Endothelial cell of umbilical vein (primary cell): Measurements from ENCODE around the gene ERVK3-1. TPM values are rescaled to one million over a fixed set of nuclear protein-coding genes. Genes with fewer than 3 reads are reported as not detected.

ENCODE experiments used
- BruUV-seq: library from RNA; stranded (reverse); fragments of 400-500 nt; replicated peaks from 2 replicates; lab custom pipeline; 2021; lab: Mats Ljungman, UMichigan
- CTCF ChIA-PET: fragments of 300-600, 350-600 bp; sonication (Branson Sonifier 250); formaldehyde crosslinking; loops from one replicate; lab custom pipeline; 2021; ENCODE audit warnings: antibody characterized with exemption, inconsistent platforms; lab: Charles Lee
- POLR2A ChIA-PET: fragments of 300-600, 350-600 bp; sonication (Branson Sonifier 250); formaldehyde crosslinking; loops from one replicate; lab custom pipeline; 2021; ENCODE audit warnings: antibody characterized with exemption, inconsistent platforms; lab: Charles Lee
- DNase-seq: peaks from one replicate; pipeline ENCODE4 v3.0.0-alpha.2; 2011; ENCODE audit warnings: low read depth, low spot score
- FAIRE-seq: peaks from 2 replicates; lab custom pipeline; 2011; peaks lifted over from hg19 to GRCh38; lab: Jason Lieb, UNC
- H2AFZ ChIP-seq: 2 replicates; pipeline ENCODE4 v1.6.0; 2012; ENCODE audit warnings: low read depth, low read length, control low read depth, inconsistent platforms
- H3K27ac ChIP-seq: 2 replicates; pipeline ENCODE4 v1.5.1; 2011; ENCODE audit warnings: low read depth, mild to moderate bottlenecking, control low read depth, low read length, moderate library complexity; ENCODE audit not compliant: insufficient read depth
- H3K27me3 ChIP-seq, 2 experiments: 2 replicates each; pipeline versions ENCODE4 v1.6.0 to v1.6.1; 2011; ENCODE audit warnings: low read length in 2 of 2, mixed read lengths in 1 of 2; ENCODE audit not compliant: control insufficient read depth in 2 of 2, insufficient read depth in 2 of 2
- H3K36me3 ChIP-seq, 2 experiments: 2 replicates in 1 of 2; 3 replicates in 1 of 2; pipeline ENCODE4 v1.5.1; 2011; ENCODE audit warnings: low read length in 2 of 2, mild to moderate bottlenecking in 1 of 2, moderate library complexity in 1 of 2; ENCODE audit not compliant: control insufficient read depth in 2 of 2, insufficient read depth in 2 of 2; ENCODE audit errors: extremely low read depth in 1 of 2
- H3K4me1 ChIP-seq: 3 replicates; pipeline ENCODE4 v1.5.1; 2011; ENCODE audit warnings: mild to moderate bottlenecking, low read length; ENCODE audit not compliant: control insufficient read depth, insufficient read depth; ENCODE audit errors: extremely low read depth
- H3K4me2 ChIP-seq: 2 replicates; pipeline ENCODE4 v1.6.1; 2011; ENCODE audit warnings: low read length, control low read depth, mixed read lengths; ENCODE audit not compliant: insufficient read depth
- H3K4me3 ChIP-seq, 3 experiments: fragments of 200-600 bp in 1 of 3; sonication (generic), shearing (Covaris generic) in 1 of 3; replicated peaks in 1 of 3; 2 replicates each; pipeline ENCODE4 v1.5.1; 2011 to 2016; ENCODE audit warnings: control low read depth in 3 of 3, low read length in 3 of 3, mild to moderate bottlenecking in 2 of 3, inconsistent platforms in 1 of 3, low read depth in 1 of 3, moderate library complexity in 1 of 3; ENCODE audit not compliant: insufficient read depth in 1 of 3
- H3K79me2 ChIP-seq: 2 replicates; pipeline ENCODE4 v1.6.0; 2012; ENCODE audit warnings: low read length, inconsistent platforms; ENCODE audit not compliant: control insufficient read depth, insufficient read depth
- H3K9ac ChIP-seq: replicated peaks from 2 replicates; pipeline ENCODE3; 2011; ENCODE audit warnings: low read length, control low read depth; ENCODE audit not compliant: insufficient read depth; ENCODE audit errors: extremely low read depth
- H3K9me1 ChIP-seq: replicated peaks from 3 replicates; pipeline ENCODE4 v1.6.0; 2011; ENCODE audit warnings: mild to moderate bottlenecking, low read length; ENCODE audit not compliant: control insufficient read depth, insufficient read depth; ENCODE audit errors: extremely low read depth
- H3K9me3 ChIP-seq: replicated peaks from 2 replicates; pipeline ENCODE4 v1.5.1; 2012; ENCODE audit warnings: low read length, inconsistent platforms; ENCODE audit not compliant: control insufficient read depth, insufficient read depth
- H4K20me1 ChIP-seq: replicated peaks from 2 replicates; pipeline ENCODE3; 2011; ENCODE audit warnings: mild to moderate bottlenecking, low read length; ENCODE audit not compliant: control insufficient read depth, insufficient read depth; ENCODE audit errors: extremely low read depth
- CTCF ChIP-seq, 2 donors: IDR thresholded peaks; 1 replicate in 1 of 2; 2 replicates in 1 of 2; pipeline ENCODE4 v1.5.1; 2011; ENCODE audit warnings: low read length in 2 of 2, mild to moderate bottlenecking in 2 of 2, moderate library complexity in 2 of 2, control low read depth in 1 of 2, inconsistent platforms in 1 of 2, low read depth in 1 of 2; ENCODE audit not compliant: insufficient read depth in 1 of 2; ENCODE audit errors: extremely low read depth in 1 of 2
- EZH2 ChIP-seq: IDR thresholded peaks from 2 replicates; pipeline ENCODE4 v1.6.1; 2012; ENCODE audit warnings: borderline replicate concordance, low read depth, mild to moderate bottlenecking, moderate library complexity, low read length, inconsistent platforms; ENCODE audit not compliant: severe bottlenecking
- FOS ChIP-seq: IDR thresholded peaks from 2 replicates; pipeline ENCODE4 v1.6.1; 2011; ENCODE audit warnings: mild to moderate bottlenecking, low read length, moderate library complexity, borderline replicate concordance; ENCODE audit not compliant: insufficient read depth
- GATA2 ChIP-seq: IDR thresholded peaks from 2 replicates; pipeline ENCODE4 v1.7.0; 2011; ENCODE audit warnings: low read depth, mild to moderate bottlenecking, moderate library complexity, mixed read lengths, low read length; ENCODE audit not compliant: insufficient read length, insufficient read depth
- JUN ChIP-seq: IDR thresholded peaks from 2 replicates; pipeline ENCODE4 v1.6.1; 2011; ENCODE audit warnings: borderline replicate concordance, low read depth; ENCODE audit not compliant: insufficient read length, insufficient read depth
- MAX ChIP-seq: IDR thresholded peaks from 2 replicates; pipeline ENCODE4 v1.6.1; 2011; ENCODE audit not compliant: insufficient read depth, insufficient read length
- MYC ChIP-seq: IDR thresholded peaks from one replicate; pipeline ENCODE4 v1.6.1; 2011; ENCODE audit warnings: mild to moderate bottlenecking, low read depth, low read length
- POLR2A ChIP-seq: IDR thresholded peaks from 2 replicates; pipeline ENCODE4 v1.6.1; 2012; ENCODE audit warnings: low read depth, mild to moderate bottlenecking, control low read depth, low read length
- POLR2AphosphoS5 ChIP-seq: IDR thresholded peaks from 2 replicates; pipeline ENCODE4 v1.6.1; 2012; ENCODE audit warnings: low read depth, mild to moderate bottlenecking, control low read depth, low read length, moderate library complexity; ENCODE audit not compliant: insufficient read depth
- dilution Hi-C: fragments of 300-500 bp; cut with MboI; formaldehyde crosslinking; loops from one replicate; pipeline ENCODE4 v1.15.0; 2019; ENCODE audit warnings: low sequenced_read_pairs; ENCODE audit not compliant: extremely low pct_ligation_motif_present
- intact Hi-C: fragments of 100-400 bp; cut with micrococcal nuclease; formaldehyde crosslinking; loops from one replicate; pipeline ENCODE4 v1.10.0; 2022
- polyA plus RNA-seq, 4 experiments: library from polyadenylated mRNA; depleted of rRNA in 3 of 4; stranded (reverse) in 3 of 4; unstranded in 1 of 4; fragments of >200 nt; gene quantifications; 2 replicates each; pipeline versions ENCODE4 v1.2.1 to v1.2.3, GENCODE V29; 2011 to 2012; ENCODE audit warnings: missing spikeins in 1 of 4
- total RNA-seq: library from RNA; stranded (reverse); gene quantifications from 2 replicates; pipeline ENCODE4 v1.2.3, GENCODE V29; 2021

The ERVK3-1 gene
- total and polyA plus RNA-seq, 2 donors (not counting 3 experiments of a cell fraction or from before 2014, with no cell fraction given), result 25.8 to 29.3 TPM

- Histone ChIP-seq H3K27me3 (no peaks in the 10 kb centered on the region), H3K9me1 (no peaks in the 10 kb centered on the region), H3K79me2 (no peaks in the 10 kb centered on the region), H3K36me3 (peaks cover 6 to 16% of the 10 kb centered on the region in 2 experiments), H3K4me3 (no peak overlapping the region), H3K4me2 (no peak overlapping the region), H3K4me1 (no peaks in the 10 kb centered on the region), H2AFZ (no peak overlapping the region), H4K20me1 (no peaks in the 10 kb centered on the region), H3K27ac (no peak overlapping the region), H3K9me3 (peaks cover 44% of the 10 kb centered on the region), H3K9ac (no peak overlapping the region)
- dilution Hi-C loops, result no loop called here
- FAIRE-seq, result no peak
- no TSS peak for BruUV-seq
- POLR2A ChIA-PET, result no interaction called here
- CTCF ChIA-PET, result no interaction called here
- no peak for DNase-seq
- intact Hi-C loops, result no loop called here
- TF ChIP-seq CTCF (IDR thresholded peaks at IDR 0.05; ENCODE audit: extremely low read depth in 1 of 2, insufficient read depth in 1 of 2, low read depth in 1 of 2, low read length in 2 of 2), result no peak
- TF ChIP-seq POLR2AphosphoS5, result no peak
Measured at GRCh38 chr19:58262922-58263296, 42.3 kb upstream of the ERVK3-1 start.

GRCh38 chr19:58265100-58265499 is 40.1 kb upstream of the ERVK3-1 start:
- FAIRE-seq (no peak), DNase-seq (no peak)
- ChIA-PET CTCF (no interaction called here), POLR2A (no interaction called here)
- Histone ChIP-seq H3K9me1 (no peaks in the 10 kb centered on the region), H4K20me1 (no peaks in the 10 kb centered on the region), H3K9me3 (peaks cover 33% of the 10 kb centered on the region), H3K4me1 (no peaks in the 10 kb centered on the region), H3K27ac (no peak overlapping the region), H3K4me2 (no peak overlapping the region), H3K36me3 (peaks cover 6 to 12% of the 10 kb centered on the region in 2 experiments), H3K4me3 (no peak overlapping the region), H2AFZ (no peak overlapping the region), H3K9ac (no peak overlapping the region), H3K27me3 (no peaks in the 10 kb centered on the region), H3K79me2 (no peaks in the 10 kb centered on the region)
- BruUV-seq, result no TSS peak
- TF ChIP-seq JUN, result no peak
- no peak for TF ChIP-seq POLR2AphosphoS5
- TF ChIP-seq EZH2, result no peak
- TF ChIP-seq MYC, result no peak
- no peak for TF ChIP-seq CTCF (IDR thresholded peaks at IDR 0.05; ENCODE audit: extremely low read depth in 1 of 2, insufficient read depth in 1 of 2, low read depth in 1 of 2, low read length in 2 of 2)
- no peak for TF ChIP-seq MAX
- no peak for TF ChIP-seq FOS
- no peak for TF ChIP-seq POLR2A
- TF ChIP-seq GATA2, result no peak
- dilution Hi-C loops (no loop called here), intact Hi-C loops (no loop called here)
